Glomerular endothelial cell (primary cell): ENCODE results near the gene LRBA. TPM values are rescaled to one million over a fixed set of nuclear protein-coding genes. Genes with fewer than 3 reads are reported as not detected.
"Not testable (repeated sequence)": the region's sequence is repeated elsewhere in the genome, so short reads cannot be mapped to it uniquely, and the experiment has no call there.

Source experiments
- DNase-seq: peaks from one replicate; pipeline ENCODE4 v3.0.0-alpha.2; 2011; ENCODE audit warnings: low read depth, low spot score; ENCODE audit errors: extremely low read depth
- total RNA-seq: library from RNA; depleted of rRNA; stranded (reverse); fragments of >200 nt; gene quantifications from 2 replicates; pipeline ENCODE4 v1.2.3, GENCODE V29; 2015

The LRBA gene
- total RNA-seq, 1 donor from 2014 or later: 23.7 TPM

GRCh38 chr4:150578745-150579501 lies 436.2 kb downstream of the LRBA start:
- no peak for DNase-seq

- no peak for DNase-seq
These were observed 437.3 kb downstream of the LRBA start for GRCh38 chr4:150577796-150578195.

GRCh38 chr4:150574678-150575077 lies 440.4 kb downstream of the LRBA start:
- DNase-seq: no peak

- no peak for DNase-seq
These were observed 441.6 kb downstream of the LRBA start for GRCh38 chr4:150573534-150573933.

GRCh38 chr4:150572704-150573504 lies 442.2 kb downstream of the LRBA start:
- no peak for DNase-seq

- DNase-seq: no peak
These were observed 444.2 kb downstream of the LRBA start for GRCh38 chr4:150570862-150571261.

GRCh38 chr4:150569998-150570535 lies 445.0 kb downstream of the LRBA start:
- DNase-seq: no peak

- no peak for DNase-seq
These were observed 445.6 kb downstream of the LRBA start for GRCh38 chr4:150569384-150569987.

- no peak for DNase-seq
These were observed 448.0 kb downstream of the LRBA start for GRCh38 chr4:150567070-150567469.

- not testable (repeated sequence) for DNase-seq
These were observed 450.1 kb downstream of the LRBA start for GRCh38 chr4:150564967-150565366.

- DNase-seq: no peak
These were observed 452.3 kb downstream of the LRBA start for GRCh38 chr4:150562751-150563150.

GRCh38 chr4:150562250-150562649 lies 452.8 kb downstream of the LRBA start:
- DNase-seq: no peak

- no peak for DNase-seq
These were observed 453.8 kb downstream of the LRBA start for GRCh38 chr4:150561143-150561737.

- DNase-seq: not testable (repeated sequence)
These were observed 457.3 kb downstream of the LRBA start for GRCh38 chr4:150557811-150558210.

GRCh38 chr4:150547154-150547838 lies 467.8 kb downstream of the LRBA start:
- no peak for DNase-seq

GRCh38 chr4:150546286-150546685 lies 468.8 kb downstream of the LRBA start:
- DNase-seq: no peak

- no peak for DNase-seq
These were observed 472.0 kb downstream of the LRBA start for GRCh38 chr4:150543042-150543441.

GRCh38 chr4:150541681-150542080 lies 473.4 kb downstream of the LRBA start:
- DNase-seq: no peak

- DNase-seq: no peak
These were observed 474.1 kb downstream of the LRBA start for GRCh38 chr4:150540959-150541360.

GRCh38 chr4:150540536-150540935 lies 474.5 kb downstream of the LRBA start:
- DNase-seq: no peak
